Heart left ventricle (tissue), 16 donors: ENCODE results near the gene TEX2. TPM values are rescaled to one million over a fixed set of nuclear protein-coding genes. Genes with fewer than 3 reads are reported as not detected.

Source experiments
- ATAC-seq, 4 donors: fragments of 200-7000 bp; cut with Tn5 transposase; one replicate each; pipeline ENCODE4 v1.9.1; 2020 to 2022; ENCODE audit warnings: moderate library complexity in 4 of 4, mild to moderate bottlenecking in 3 of 4, moderate number of reproducible peaks in 1 of 4
- DNase-seq, 5 donors: peaks; one replicate each; pipeline ENCODE4 v3.0.0-alpha.2; 2020
- H3K27ac ChIP-seq, 12 donors: fragments of 200-600 bp; sonication (generic) in 4 of 12; one replicate each; pipeline versions ENCODE4 v1.5.0 to v1.8.0; 2016 to 2022; ENCODE audit warnings: mild to moderate bottlenecking in 2 of 12
- H3K27me3 ChIP-seq, 9 donors: fragments of 200-600 bp; sonication (generic) in 2 of 9; one replicate each; pipeline versions ENCODE4 v1.5.1 to v1.8.0; 2016 to 2022; ENCODE audit warnings: mild to moderate bottlenecking in 3 of 9
- H3K36me3 ChIP-seq, 9 donors: fragments of 200-600 bp; sonication (generic) in 2 of 9; one replicate each; pipeline versions ENCODE4 v1.5.0 to v1.8.0; 2018 to 2022; ENCODE audit warnings: mild to moderate bottlenecking in 2 of 9
- H3K4me1 ChIP-seq, 12 donors: fragments of 200-600 bp; sonication (generic) in 4 of 12; one replicate each; pipeline versions ENCODE4 v1.5.0 to v1.8.0; 2016 to 2022; ENCODE audit warnings: mild to moderate bottlenecking in 3 of 12
- H3K4me3 ChIP-seq, 12 donors: fragments of 200-600 bp; sonication (generic) in 4 of 12; one replicate each; pipeline versions ENCODE4 v1.5.0 to v1.8.0; 2017 to 2022; ENCODE audit warnings: mild to moderate bottlenecking in 9 of 12, moderate library complexity in 4 of 12
- H3K9me3 ChIP-seq, 12 donors: fragments of 200-600 bp; sonication (generic) in 4 of 12; one replicate each; pipeline versions ENCODE4 v1.5.0 to v1.8.0; 2016 to 2022; ENCODE audit warnings: mild to moderate bottlenecking in 1 of 12
- POLR2A ChIP-seq, 2 donors: fragments of 450-650 bp; IDR thresholded peaks; one replicate each; pipeline ENCODE4 v1.6.1; 2017; ENCODE audit warnings: antibody characterized with exemption in 2 of 2, mild to moderate bottlenecking in 2 of 2, moderate library complexity in 2 of 2
- WGBS, 4 donors: extraction: QIAGEN DNeasy Blood & Tissue Kit in 2 of 4; methylation state at CpG; one replicate each; pipeline versions ENCODE4 v1.1.5 to v1.1.7; 2013 to 2018; 5-methylcytosine and 5-hydroxymethylcytosine counted together
- intact Hi-C, 10 donors: fragments of 100-400 bp; cut with DNase I; formaldehyde crosslinking; loops; one replicate each; pipeline versions ENCODE4 v1.11.1 to v1.14.2; 2022
- polyA plus RNA-seq, 2 donors: library from polyadenylated mRNA; stranded (reverse); fragments of 200-250 nt; gene quantifications; one replicate each; pipeline ENCODE4 v1.2.3, GENCODE V29; 2013
- total RNA-seq, 9 donors: library from RNA; depleted of rRNA in 2 of 9; stranded (reverse); fragments of >200 nt in 2 of 9; fragmentation: NEBNext Ultra II Directional in 3 of 9; extraction: Animal tissue kit (Norgen Biotek cat#: 25700) in 3 of 9; gene quantifications; one replicate each; pipeline versions ENCODE4 v1.1.0 to v1.2.4, GENCODE V29; 2016 to 2023
- TF ChIP-seq, protein P1 (sequence below), 12 donors: fragments of 200-600 bp; sonication (generic) in 4 of 12; IDR thresholded peaks; one replicate each; pipeline versions ENCODE4 v1.5.0 to v1.8.0; 2018 to 2022; ENCODE audit warnings: antibody characterized with exemption in 12 of 12, mild to moderate bottlenecking in 5 of 12
- donor health status: ischemic (EF 13 %, LVEDD 7.1; RV severe dilation, severe dysfunction).
- donor health status: healthy with polysubstance abuse.
- donor health status: DM: no; HTN: yes; CAD: no.
- donor health status: DM: no; HTN: no; CAD: no.
- donor health status: ischemic (EF 25% LVEDD 6.9; RV normal size, moderate dysfunction).
- donor health status: ischemic (EF 25% LVEDD 5.7; RV mildly dilated, moderate dysfunction).
- donor health status: healthy.
- donor health status: DM: yes; HTN: yes; CAD: no.
- donor health status: ischemic (EF 35%, LVEDD 5.7; RV mildly dilated, moderate dysfunction).
- donor health status: nonischemic (EF 11% LVEDD 7.7; RV severe dilation, severe dysfunction).
- donor health status: DM: yes; HTN: yes; CAD: no.
- donor health status: PGD.
- donor health status: ischemic (EF 29% LVEDD 5.4; RV normal size, mild dysfunction).
- donor health status: nonischemic (EF 23%, LVEDD 6.1; RV moderate dilation, normal function).

The TEX2 gene
- total and polyA plus RNA-seq, 11 donors: 16.8 to 55.8 (median 50.5) TPM

DNA sequence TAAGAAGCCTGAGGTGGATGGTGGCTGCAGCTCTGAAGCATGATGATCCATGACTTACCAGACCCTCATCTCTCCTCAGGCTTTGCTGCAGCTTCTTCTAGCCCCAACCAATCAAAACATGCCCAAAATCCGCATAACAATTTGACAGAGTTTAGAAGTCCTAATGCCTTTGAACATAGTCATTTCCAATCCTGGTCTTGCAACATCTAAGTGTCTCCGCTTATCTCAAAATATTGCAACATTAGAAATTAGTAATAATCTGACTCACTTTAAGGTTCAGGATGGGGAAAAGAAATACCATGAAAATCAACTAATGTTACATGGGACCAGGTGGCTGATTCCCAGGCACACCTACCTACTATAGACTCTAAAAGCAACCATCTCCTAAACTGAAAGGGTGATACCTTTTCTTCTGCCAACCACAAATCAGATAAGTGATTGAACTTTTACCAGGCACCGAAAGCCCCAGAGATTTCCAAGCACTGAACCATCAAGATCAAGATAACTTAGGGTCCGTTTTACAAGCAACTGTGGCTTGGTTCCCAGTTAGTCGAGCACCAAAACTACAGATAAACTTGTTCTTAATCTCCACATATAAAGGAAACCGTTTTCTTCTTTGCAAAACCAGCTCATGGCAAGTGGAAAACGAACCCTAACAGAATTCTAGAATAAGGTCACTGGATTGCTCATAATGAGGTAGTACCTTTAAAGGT lies 147.1 kb downstream of the TEX2 start:
- Histone ChIP-seq H3K36me3 (no peaks in the 10 kb centered on the region), H3K4me3 (no peak overlapping the region), H3K27ac (peak overlapping the region in 1 of 12 donors; percentile 40), H3K27me3 (no peaks in the 10 kb centered on the region), H3K4me1 (peaks cover 7 to 75% (median 20%) of the 10 kb centered on the region in 12 donors), H3K9me3 (no peaks in the 10 kb centered on the region)
- DNase-seq (no peak), ATAC-seq (peak in 2 of 4 donors; percentile 38 to 67)
- intact Hi-C loops: loop anchor here in 1 of 10 donors (5.0 kb wide), 1 partner anchor 79 kb away; no protein-coding TSS in a partner anchor
- 77 to 84% (median 80%) methylated on average over 7 of the region's 7 CpGs for WGBS, 4 donors
- no peak for TF ChIP-seq POLR2A (IDR thresholded peaks at IDR 0.05)
- TF ChIP-seq, protein P1, sequence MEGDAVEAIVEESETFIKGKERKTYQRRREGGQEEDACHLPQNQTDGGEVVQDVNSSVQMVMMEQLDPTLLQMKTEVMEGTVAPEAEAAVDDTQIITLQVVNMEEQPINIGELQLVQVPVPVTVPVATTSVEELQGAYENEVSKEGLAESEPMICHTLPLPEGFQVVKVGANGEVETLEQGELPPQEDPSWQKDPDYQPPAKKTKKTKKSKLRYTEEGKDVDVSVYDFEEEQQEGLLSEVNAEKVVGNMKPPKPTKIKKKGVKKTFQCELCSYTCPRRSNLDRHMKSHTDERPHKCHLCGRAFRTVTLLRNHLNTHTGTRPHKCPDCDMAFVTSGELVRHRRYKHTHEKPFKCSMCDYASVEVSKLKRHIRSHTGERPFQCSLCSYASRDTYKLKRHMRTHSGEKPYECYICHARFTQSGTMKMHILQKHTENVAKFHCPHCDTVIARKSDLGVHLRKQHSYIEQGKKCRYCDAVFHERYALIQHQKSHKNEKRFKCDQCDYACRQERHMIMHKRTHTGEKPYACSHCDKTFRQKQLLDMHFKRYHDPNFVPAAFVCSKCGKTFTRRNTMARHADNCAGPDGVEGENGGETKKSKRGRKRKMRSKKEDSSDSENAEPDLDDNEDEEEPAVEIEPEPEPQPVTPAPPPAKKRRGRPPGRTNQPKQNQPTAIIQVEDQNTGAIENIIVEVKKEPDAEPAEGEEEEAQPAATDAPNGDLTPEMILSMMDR (IDR thresholded peaks at IDR 0.05): no peak

DNA sequence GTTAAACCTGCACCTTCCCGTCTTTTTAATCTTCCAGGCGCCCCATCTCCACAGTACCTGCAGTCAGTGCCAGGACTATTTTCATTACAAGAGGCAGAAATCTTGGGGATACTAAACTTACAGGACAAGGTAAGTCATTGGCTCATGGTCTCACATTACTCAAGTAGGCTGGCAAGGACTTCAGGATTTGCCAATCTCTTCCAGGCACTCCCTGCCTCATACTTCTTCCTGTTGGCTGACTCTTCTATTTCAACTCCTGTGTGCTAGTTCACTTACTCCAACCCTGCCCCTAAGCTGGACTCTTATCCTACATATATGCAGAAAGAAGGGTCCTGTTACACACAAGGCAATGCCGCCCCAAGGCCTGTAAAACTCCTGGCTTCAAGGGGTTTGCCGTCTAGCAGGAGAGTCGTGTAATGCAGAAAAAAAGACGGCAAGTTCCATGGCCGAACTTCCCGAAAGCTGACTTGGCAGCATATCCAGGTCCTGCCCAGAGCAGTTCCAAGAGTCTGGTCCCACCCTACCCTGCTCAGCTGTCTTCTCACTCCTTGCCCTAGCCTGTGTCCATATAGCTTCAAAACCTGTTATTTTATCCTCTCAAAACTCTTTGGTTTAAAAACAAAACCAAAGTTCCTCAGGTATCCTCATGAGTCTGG lies 147.9 kb downstream of the TEX2 start:
- Histone ChIP-seq H3K4me1 (peaks cover 7 to 71% (median 16%) of the 10 kb centered on the region in 12 donors), H3K27me3 (no peaks in the 10 kb centered on the region), H3K9me3 (no peaks in the 10 kb centered on the region), H3K36me3 (no peaks in the 10 kb centered on the region), H3K27ac (no peak overlapping the region), H3K4me3 (no peak overlapping the region)
- intact Hi-C loops: loop anchor here in 1 of 10 donors (5.0 kb wide), 1 partner anchor 78 kb away; no protein-coding TSS in a partner anchor
- TF ChIP-seq, protein P1 (IDR thresholded peaks at IDR 0.05): no peak
- no peak for TF ChIP-seq POLR2A (IDR thresholded peaks at IDR 0.05)
- 86 to 95% (median 88%) methylated on average over 8 of the region's 8 CpGs for WGBS, 4 donors
- DNase-seq (no peak), ATAC-seq (peak in 1 of 4 donors; percentile 46)

DNA sequence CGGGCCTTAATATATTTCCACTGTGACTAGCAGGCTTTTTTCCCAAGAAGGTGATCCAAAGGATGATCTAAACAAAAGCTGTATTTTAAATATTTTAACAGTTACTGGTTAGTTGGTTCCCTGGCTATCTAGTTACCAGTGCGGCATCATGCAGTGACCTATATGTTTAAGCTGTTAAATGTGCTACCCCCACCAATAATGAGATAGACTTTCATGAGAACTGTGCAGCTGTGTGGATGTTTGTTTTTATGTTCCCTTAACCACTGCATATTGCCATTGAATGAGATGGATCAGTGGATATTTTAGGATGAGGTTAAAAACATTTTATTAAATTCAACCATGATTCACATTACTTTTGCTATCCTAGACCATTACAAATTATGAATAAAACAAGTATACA lies 150.1 kb downstream of the TEX2 start:
- Histone ChIP-seq H3K27ac (no peak overlapping the region), H3K27me3 (no peaks in the 10 kb centered on the region), H3K4me3 (no peak overlapping the region), H3K36me3 (no peaks in the 10 kb centered on the region), H3K4me1 (peaks cover 1 to 51% (median 6%) of the 10 kb centered on the region in 12 donors), H3K9me3 (no peaks in the 10 kb centered on the region)
- no peak for DNase-seq
- ATAC-seq: no peak
- intact Hi-C loops: loop anchor here in 1 of 10 donors (5.0 kb wide), 1 partner anchor 76 kb away; no protein-coding TSS in a partner anchor
- WGBS, 4 donors: 89 to 93% (median 91%) methylated on average over 2 of the region's 2 CpGs
- no peak for TF ChIP-seq POLR2A (IDR thresholded peaks at IDR 0.05)
- TF ChIP-seq, protein P1 (IDR thresholded peaks at IDR 0.05): no peak

DNA sequence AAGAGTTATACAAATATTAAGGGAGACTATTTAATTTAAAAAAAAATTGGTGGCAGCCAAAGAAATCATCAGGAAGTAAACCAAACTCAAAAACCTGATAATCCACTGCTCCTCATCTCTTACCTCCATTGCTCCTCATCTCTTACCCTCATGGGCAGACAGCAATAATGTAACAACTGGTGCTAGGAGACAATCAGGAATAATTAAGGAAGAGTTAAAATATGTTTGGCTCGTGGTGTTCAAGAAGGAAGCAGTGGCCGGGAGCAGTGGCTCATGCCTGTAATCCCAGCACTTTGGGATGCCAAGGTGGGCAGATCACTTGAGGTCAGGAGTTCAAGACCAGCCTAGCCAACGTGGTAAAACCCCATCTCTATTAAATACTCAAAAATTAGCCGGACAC lies 151.2 kb downstream of the TEX2 start:
- DNase-seq: no peak
- no peaks in the 10 kb centered on the region for H3K27me3 ChIP-seq
- no peak for TF ChIP-seq POLR2A (IDR thresholded peaks at IDR 0.05)
- TF ChIP-seq, protein P1 (IDR thresholded peaks at IDR 0.05): no peak
- no peak for ATAC-seq
- 81 to 93% (median 86%) methylated on average over 4 of the region's 4 CpGs for whole genome bisulfite sequencing, 4 donors
- H3K4me3 ChIP-seq: no peak overlapping the region
- intact Hi-C loops: loop anchor here in 1 of 10 donors (5.0 kb wide), 1 partner anchor 75 kb away; no protein-coding TSS in a partner anchor
- H3K4me1 ChIP-seq: peaks cover 0 to 42% (median 0%) of the 10 kb centered on the region in 12 donors
- H3K36me3 ChIP-seq: no peaks in the 10 kb centered on the region
- no peaks in the 10 kb centered on the region for H3K9me3 ChIP-seq
- no peak overlapping the region for H3K27ac ChIP-seq
